OCI-LY7 (cell line): ENCODE data around the gene CCNDBP1. TPM values are rescaled to one million over a fixed set of nuclear protein-coding genes. Genes with fewer than 3 reads are reported as not detected.
"Not testable (repeated sequence)": the region's sequence is repeated elsewhere in the genome, so short reads cannot be mapped to it uniquely, and the experiment has no call there.

Experiments used
- BruUV-seq: library from RNA; stranded (reverse); fragments of 400-500 nt; replicated peaks from 2 replicates; lab custom pipeline; 2021; lab: Mats Ljungman, UMichigan
- CTCF ChIA-PET: fragments of 300-600 bp; sonication (Branson Sonifier 250); formaldehyde crosslinking; loops from one replicate; lab custom pipeline; 2022; ENCODE audit warnings: antibody characterized with exemption; ENCODE audit not compliant: unreplicated experiment; lab: Charles Lee
- POLR2A ChIA-PET: fragments of 300-600 bp; sonication (Branson Sonifier 250); formaldehyde crosslinking; loops from one replicate; lab custom pipeline; 2022; ENCODE audit warnings: antibody characterized with exemption; lab: Charles Lee
- DNase-seq: peaks from one replicate; pipeline ENCODE4 v3.0.0-alpha.2; 2015; ENCODE audit warnings: low spot score
- H2AFZ ChIP-seq: fragments of 200-600 bp; sonication (generic), shearing (Covaris generic); 2 replicates; pipeline ENCODE4 v1.6.1; 2014; ENCODE audit warnings: mild to moderate bottlenecking, antibody characterized with exemption, low read length, moderate library complexity
- H3K27ac ChIP-seq: fragments of 200-600 bp; sonication (generic); 2 replicates; pipeline ENCODE4 v1.5.1; 2014; ENCODE audit warnings: mixed run types, low read depth, mild to moderate bottlenecking, moderate library complexity, low read length, inconsistent platforms; ENCODE audit not compliant: poor library complexity, severe bottlenecking
- H3K36me3 ChIP-seq: fragments of 200-600 bp; sonication (generic); 2 replicates; pipeline ENCODE4 v1.6.1; 2014; ENCODE audit warnings: mild to moderate bottlenecking, antibody characterized with exemption, low read length, moderate library complexity, mixed read lengths; ENCODE audit not compliant: insufficient read depth
- H3K4me1 ChIP-seq: fragments of 200-600 bp; sonication (generic); 2 replicates; pipeline ENCODE4 v1.5.1; 2014; ENCODE audit warnings: mild to moderate bottlenecking, low read length; ENCODE audit not compliant: insufficient read depth, poor library complexity, severe bottlenecking
- H3K4me2 ChIP-seq: fragments of 200-600 bp; sonication (generic); 2 replicates; pipeline ENCODE4 v1.6.1; 2014; ENCODE audit warnings: mild to moderate bottlenecking, low read length
- H3K4me3 ChIP-seq: fragments of 200-600 bp; sonication (generic); 2 replicates; pipeline ENCODE4 v1.5.1; 2014; ENCODE audit warnings: mild to moderate bottlenecking, low read depth, low read length; ENCODE audit not compliant: poor library complexity, severe bottlenecking
- H3K79me2 ChIP-seq: fragments of 200-600 bp; sonication (generic); 2 replicates; pipeline ENCODE4 v1.6.1; 2016; ENCODE audit warnings: low read depth, mild to moderate bottlenecking, low read length, moderate library complexity, mixed read lengths; ENCODE audit not compliant: insufficient read depth
- H3K9me2 ChIP-seq: fragments of 200-600 bp; sonication (generic); 2 replicates; pipeline ENCODE4 v1.6.1; 2016; ENCODE audit warnings: mild to moderate bottlenecking, low read length, mixed read lengths; ENCODE audit not compliant: insufficient read depth
- H3K9me3 ChIP-seq: fragments of 200-600 bp; sonication (generic); 2 replicates; pipeline ENCODE4 v1.6.1; 2014; ENCODE audit warnings: mild to moderate bottlenecking, mixed run types, low read length, mixed read lengths
- H4K20me1 ChIP-seq: fragments of 200-600 bp; sonication (generic); 2 replicates; pipeline ENCODE4 v1.6.1; 2014; ENCODE audit warnings: mild to moderate bottlenecking, antibody characterized with exemption, low read length, moderate library complexity, mixed read lengths; ENCODE audit not compliant: insufficient read depth
- CTCF ChIP-seq: fragments of 200-600 bp; sonication (generic); conservative IDR thresholded peaks from 2 replicates; pipeline ENCODE4 v1.5.1; 2014; ENCODE audit warnings: mild to moderate bottlenecking, antibody characterized with exemption, low read length, moderate library complexity, mixed read lengths
- EZH2phosphoT487 ChIP-seq: fragments of 200-600 bp; sonication (generic); IDR thresholded peaks from 2 replicates; pipeline ENCODE4 v1.6.1; 2018; ENCODE audit warnings: low read depth, borderline replicate concordance, mild to moderate bottlenecking, mixed run types, antibody characterized with exemption, low read length, moderate library complexity, mixed read lengths
- intact Hi-C: fragments of 100-400 bp; cut with micrococcal nuclease; formaldehyde crosslinking; loops from one replicate; pipeline ENCODE4 v1.10.0; 2022; ENCODE audit not compliant: unreplicated experiment
- total RNA-seq, 2 experiments: library from RNA; depleted of rRNA in 1 of 2; stranded (reverse); fragments of >200 nt in 1 of 2; shearing (Covaris generic) in 1 of 2; gene quantifications; 2 replicates each; pipeline ENCODE4 v1.2.3, GENCODE V29; 2014 to 2022

CCNDBP1 gene
- total RNA-seq, 2 experiments from 2014 or later = 53.1 to 56.0 TPM

- intact Hi-C loops = no loop called here
- CTCF ChIA-PET = no interaction called here
- Histone ChIP-seq H3K36me3 (peaks cover 98% of the 10 kb centered on the region), H3K4me2 (no peak overlapping the region), H3K27ac (no peak overlapping the region), H3K9me2 (no peaks in the 10 kb centered on the region), H3K4me1 (no peaks in the 10 kb centered on the region), H3K9me3 (no peaks in the 10 kb centered on the region), H4K20me1 (no peaks in the 10 kb centered on the region), H3K79me2 (no peaks in the 10 kb centered on the region), H2AFZ (no peak overlapping the region), H3K4me3 (no peak overlapping the region)
- POLR2A ChIA-PET = no interaction called here
- TF ChIP-seq EZH2phosphoT487 (no peak), CTCF (no peak)
- DNase-seq = no peak
- BruUV-seq = no TSS peak
Measured at GRCh38 chr15:43151688-43152087, 33.5 kb upstream of the CCNDBP1 start.

GRCh38 chr15:43153269-43153668 lies 31.9 kb upstream of the CCNDBP1 start:
- ChIA-PET CTCF (no interaction called here), POLR2A (no interaction called here)
- H3K27ac ChIP-seq = no peak overlapping the region
- H2AFZ ChIP-seq = no peak overlapping the region
- H3K4me3 ChIP-seq = no peak overlapping the region
- no peak overlapping the region for H3K4me2 ChIP-seq
- no peaks in the 10 kb centered on the region for H3K4me1 ChIP-seq
- H3K79me2 ChIP-seq = no peaks in the 10 kb centered on the region
- H3K9me2 ChIP-seq = no peaks in the 10 kb centered on the region
- BruUV-seq = no TSS peak
- no peaks in the 10 kb centered on the region for H4K20me1 ChIP-seq
- DNase-seq = no peak
- peaks cover 97% of the 10 kb centered on the region for H3K36me3 ChIP-seq
- no peaks in the 10 kb centered on the region for H3K9me3 ChIP-seq
- intact Hi-C loops = no loop called here
- no peak for TF ChIP-seq CTCF
- TF ChIP-seq EZH2phosphoT487 = no peak

GRCh38 chr15:43165801-43166325 lies 19.3 kb upstream of the CCNDBP1 start:
- DNase-seq = no peak
- no TSS peak for BruUV-seq
- H3K27ac ChIP-seq = no peak overlapping the region
- H4K20me1 ChIP-seq = no peaks in the 10 kb centered on the region
- H3K4me3 ChIP-seq = no peak overlapping the region
- no peaks in the 10 kb centered on the region for H3K4me1 ChIP-seq
- H3K9me3 ChIP-seq = no peaks in the 10 kb centered on the region
- intact Hi-C loops = no loop called here
- no peaks in the 10 kb centered on the region for H3K9me2 ChIP-seq
- no peak for TF ChIP-seq EZH2phosphoT487
- TF ChIP-seq CTCF = no peak
- H2AFZ ChIP-seq = no peak overlapping the region
- H3K36me3 ChIP-seq = peaks cover 77% of the 10 kb centered on the region
- POLR2A ChIA-PET = interaction anchor here (0.7 kb wide), 1 partner anchor 10 kb away, joined by 3 read pairs; no protein-coding TSS in a partner anchor
- no peaks in the 10 kb centered on the region for H3K79me2 ChIP-seq
- H3K4me2 ChIP-seq = no peak overlapping the region
- CTCF ChIA-PET = no interaction called here

- H2AFZ ChIP-seq, H4K20me1 ChIP-seq, DNase-seq, BruUV-seq, H3K4me3 ChIP-seq, H3K4me2 ChIP-seq, intact Hi-C loops, H3K9me2 ChIP-seq, H3K27ac ChIP-seq, H3K4me1 ChIP-seq, POLR2A ChIA-PET, H3K9me3 ChIP-seq, CTCF ChIA-PET, H3K79me2 ChIP-seq: not testable (repeated sequence)
- peaks cover 79% of the 10 kb centered on the region for H3K36me3 ChIP-seq
Measured at GRCh38 chr15:43167261-43167660, 17.9 kb upstream of the CCNDBP1 start.
